H9 (cell line): Measurements from ENCODE around the gene SHANK1. TPM values are rescaled to one million over a fixed set of nuclear protein-coding genes. Genes with fewer than 3 reads are reported as not detected.

Experiments used
- DNase-seq: peaks from one replicate; pipeline ENCODE4 v3.0.0-alpha.2; 2017
- H2AFZ ChIP-seq: one replicate; pipeline ENCODE4 v1.6.1; 2013; ENCODE audit warnings: mild to moderate bottlenecking, low read length, control low read depth, moderate library complexity
- H2AK5ac ChIP-seq: 2 replicates; pipeline ENCODE4 v1.6.1; 2013; ENCODE audit warnings: low read length, control low read depth, mixed read lengths; ENCODE audit not compliant: insufficient read length
- H2BK120ac ChIP-seq: one replicate; pipeline ENCODE4 v1.6.1; 2013; ENCODE audit warnings: low read depth, mild to moderate bottlenecking, low read length, control low read depth, inconsistent platforms; ENCODE audit not compliant: poor library complexity, severe bottlenecking
- H2BK12ac ChIP-seq: 2 replicates; pipeline ENCODE4 v1.6.1; 2013; ENCODE audit warnings: low read length, control low read depth, mixed read lengths, low read depth; ENCODE audit not compliant: insufficient read length
- H2BK15ac ChIP-seq: 2 replicates; pipeline ENCODE4 v1.6.1; 2013; ENCODE audit warnings: low read depth, low read length, control low read depth
- H2BK20ac ChIP-seq: one replicate; pipeline ENCODE4 v1.6.1; 2013; ENCODE audit warnings: low read depth, mild to moderate bottlenecking, low read length, control low read depth, inconsistent platforms; ENCODE audit not compliant: poor library complexity, severe bottlenecking
- H2BK5ac ChIP-seq: 2 replicates; pipeline ENCODE4 v1.6.1; 2013; ENCODE audit warnings: low read length, control low read depth, mixed read lengths; ENCODE audit not compliant: insufficient read length
- H3K14ac ChIP-seq: 2 replicates; pipeline ENCODE4 v1.6.1; 2013; ENCODE audit warnings: low read length, control low read depth; ENCODE audit not compliant: insufficient read depth
- H3K18ac ChIP-seq: 2 replicates; pipeline ENCODE4 v1.6.1; 2013; ENCODE audit warnings: low read depth, mild to moderate bottlenecking, mixed read lengths, low read length, control low read depth; ENCODE audit not compliant: insufficient read length
- H3K23ac ChIP-seq: 2 replicates; pipeline ENCODE4 v1.6.1; 2013; ENCODE audit warnings: low read length, control low read depth, mixed read lengths, low read depth; ENCODE audit not compliant: insufficient read length
- H3K23me2 ChIP-seq: 2 replicates; pipeline ENCODE4 v1.6.1; 2013; ENCODE audit warnings: low read depth, mild to moderate bottlenecking, mixed read lengths, low read length, control low read depth; ENCODE audit not compliant: insufficient read length, poor library complexity, severe bottlenecking
- H3K27ac ChIP-seq: 2 replicates; pipeline ENCODE4 v1.5.1; 2013; ENCODE audit warnings: low read length, control low read depth, mixed read lengths, low read depth; ENCODE audit not compliant: insufficient read length
- H3K27me3 ChIP-seq: 2 replicates; pipeline ENCODE4 v1.6.1; 2013; ENCODE audit warnings: low read length, control low read depth, inconsistent platforms; ENCODE audit not compliant: insufficient read depth
- H3K4ac ChIP-seq: 2 replicates; pipeline ENCODE4 v1.6.1; 2013; ENCODE audit warnings: low read depth, mild to moderate bottlenecking, control low read depth, inconsistent platforms, low read length, moderate library complexity
- H3K4me1 ChIP-seq: 2 replicates; pipeline ENCODE4 v1.6.1; 2013; ENCODE audit warnings: low read length, control low read depth, inconsistent platforms; ENCODE audit not compliant: insufficient read depth
- H3K4me2 ChIP-seq: 2 replicates; pipeline ENCODE4 v1.6.1; 2013; ENCODE audit warnings: low read length, control low read depth, mixed read lengths; ENCODE audit not compliant: insufficient read length, insufficient read depth
- H3K56ac ChIP-seq: 2 replicates; pipeline ENCODE4 v1.6.1; 2013; ENCODE audit warnings: low read depth, mild to moderate bottlenecking, mixed read lengths, low read length, control low read depth; ENCODE audit not compliant: insufficient read length
- H3K79me1 ChIP-seq: 2 replicates; pipeline ENCODE4 v1.6.1; 2013; ENCODE audit warnings: low read depth, mild to moderate bottlenecking, moderate library complexity, low read length, control low read depth, inconsistent platforms; ENCODE audit not compliant: insufficient read depth, poor library complexity, severe bottlenecking
- H3K79me2 ChIP-seq: 2 replicates; pipeline ENCODE4 v1.6.1; 2013; ENCODE audit warnings: low read length, control low read depth, inconsistent platforms; ENCODE audit not compliant: insufficient read depth
- H3K9ac ChIP-seq: 2 replicates; pipeline ENCODE4 v1.6.1; 2013; ENCODE audit warnings: low read length, control low read depth, mixed read lengths; ENCODE audit not compliant: insufficient read length; ENCODE audit errors: extremely low read depth
- H3K9me3 ChIP-seq: one replicate; pipeline ENCODE4 v1.6.1; 2013; ENCODE audit warnings: low read depth, low read length, inconsistent platforms; ENCODE audit not compliant: control insufficient read depth
- H3T11ph ChIP-seq: one replicate; pipeline ENCODE4 v1.6.1; 2013; ENCODE audit warnings: mild to moderate bottlenecking, low read length, control low read depth, inconsistent platforms
- H4K20me1 ChIP-seq: one replicate; pipeline ENCODE4 v1.6.1; 2013; ENCODE audit not compliant: control insufficient read depth, insufficient read length, insufficient read depth
- H4K5ac ChIP-seq: 2 replicates; pipeline ENCODE4 v1.6.1; 2013; ENCODE audit warnings: low read depth, mild to moderate bottlenecking, mixed read lengths, low read length, control low read depth; ENCODE audit not compliant: insufficient read length
- H4K8ac ChIP-seq: replicated peaks from 2 replicates; pipeline ENCODE4 v1.6.1; 2013; ENCODE audit warnings: low read length, control low read depth, mixed read lengths, low read depth; ENCODE audit not compliant: insufficient read length
- H4K91ac ChIP-seq: 2 replicates; pipeline ENCODE4 v1.6.1; 2013; ENCODE audit warnings: low read depth, mild to moderate bottlenecking, moderate library complexity, mixed read lengths, low read length, control low read depth; ENCODE audit not compliant: insufficient read length
- H3K27ac Mint-ChIP-seq, 3 experiments: 2 replicates in 2 of 3; 3 replicates in 1 of 3; pipeline ENCODE4 v1.8.0; 2020 to 2021; ENCODE audit warnings: mixed read lengths in 3 of 3, mild to moderate bottlenecking in 1 of 3, moderate library complexity in 1 of 3
- H3K27me3 Mint-ChIP-seq: 2 replicates; pipeline ENCODE4 v1.8.0; 2021; ENCODE audit warnings: low read depth, mild to moderate bottlenecking, moderate library complexity, mixed read lengths
- H3K36me3 Mint-ChIP-seq, 3 experiments: 2 replicates in 2 of 3; 3 replicates in 1 of 3; pipeline ENCODE4 v1.8.0; 2020 to 2021; ENCODE audit warnings: low read depth in 3 of 3, mixed read lengths in 3 of 3; ENCODE audit not compliant: insufficient read depth in 1 of 3
- H3K4me1 Mint-ChIP-seq, 2 experiments: 2 replicates each; pipeline ENCODE4 v1.8.0; 2020; ENCODE audit warnings: mixed read lengths in 2 of 2
- H3K4me3 Mint-ChIP-seq, 2 experiments: 2 replicates in 1 of 2; 3 replicates in 1 of 2; pipeline ENCODE4 v1.8.0; 2020 to 2021; ENCODE audit warnings: mild to moderate bottlenecking in 2 of 2, mixed read lengths in 2 of 2, moderate library complexity in 1 of 2
- H3K9me3 Mint-ChIP-seq, 2 experiments: 2 replicates in 1 of 2; 3 replicates in 1 of 2; pipeline ENCODE4 v1.8.0; 2020; ENCODE audit warnings: mild to moderate bottlenecking in 2 of 2, mixed read lengths in 2 of 2, moderate library complexity in 1 of 2
- CTCF ChIP-seq: fragments of 200-600 bp; sonication (generic); conservative IDR thresholded peaks from 3 replicates; pipeline ENCODE4 v1.8.0; 2021; ENCODE audit warnings: antibody characterized with exemption, mild to moderate bottlenecking
- WGBS: extraction: QIAGEN DNeasy Blood & Tissue Kit; methylation state at CpG from one replicate; pipeline ENCODE4 v1.1.7; 2013; ENCODE audit warnings: missing lambda C conversion rate, low lambda C conversion rate, mixed read lengths; ENCODE audit not compliant: insufficient read length; ENCODE audit errors: extremely low coverage; 5-methylcytosine and 5-hydroxymethylcytosine counted together
- total RNA-seq: library from RNA; stranded (reverse); gene quantifications from 2 replicates; pipeline ENCODE4 v1.2.1, GENCODE V29; 2021

SHANK1 gene
- total RNA-seq, 1 experiment from 2014 or later: 1.7 TPM

- Histone ChIP-seq H2AFZ (no peak overlapping the region), H4K8ac (no peak overlapping the region), H3K56ac (no peak overlapping the region), H3K14ac (no peak overlapping the region), H3K79me2 (no peaks in the 10 kb centered on the region), H3K27me3 (no peaks in the 10 kb centered on the region), H3K9ac (no peak overlapping the region), H2BK120ac (no peak overlapping the region), H2BK5ac (no peak overlapping the region), H2AK5ac (no peak overlapping the region), H2BK20ac (no peak overlapping the region), H2BK15ac (no peak overlapping the region), H3K9me3 (no peaks in the 10 kb centered on the region), H3K4ac (no peak overlapping the region), H4K20me1 (no peaks in the 10 kb centered on the region), H3K23ac (no peak overlapping the region), H4K91ac (no peak overlapping the region), H3K18ac (no peak overlapping the region), H3K23me2 (peaks cover 16% of the 10 kb centered on the region), H3K79me1 (no peaks in the 10 kb centered on the region), H4K5ac (no peak overlapping the region), H3K27ac (no peak overlapping the region), H3K4me2 (no peak overlapping the region), H3K4me1 (no peaks in the 10 kb centered on the region; the same call in 1 of the 2 replicates), H2BK12ac (no peak overlapping the region), H3T11ph (no peak overlapping the region)
- Mint-ChIP-seq H3K4me1 (peaks cover 16 to 34% of the 10 kb centered on the region in 2 experiments), H3K9me3 (peaks cover 2 to 7% of the 10 kb centered on the region in 2 experiments; a peak in 3 of 5 replicates), H3K4me3 (peak overlapping the region in 1 of 2 experiments; percentile 16; a peak in 1 of 5 replicates), H3K36me3 (peaks cover 0 to 18% (median 2%) of the 10 kb centered on the region in 3 experiments; a peak in 4 of 7 replicates), H3K27ac (no peak overlapping the region), H3K27me3 (peaks cover 49% of the 10 kb centered on the region)
- no peak for DNase-seq
- WGBS: no CpG with 5 or more reads among the region's 10 CpGs
- no peak for TF ChIP-seq CTCF
Measured at GRCh38 chr19:50661023-50661422, 58.6 kb downstream of the SHANK1 start.
